ENCODE measurements around the gene GDPGP1.

DNA sequence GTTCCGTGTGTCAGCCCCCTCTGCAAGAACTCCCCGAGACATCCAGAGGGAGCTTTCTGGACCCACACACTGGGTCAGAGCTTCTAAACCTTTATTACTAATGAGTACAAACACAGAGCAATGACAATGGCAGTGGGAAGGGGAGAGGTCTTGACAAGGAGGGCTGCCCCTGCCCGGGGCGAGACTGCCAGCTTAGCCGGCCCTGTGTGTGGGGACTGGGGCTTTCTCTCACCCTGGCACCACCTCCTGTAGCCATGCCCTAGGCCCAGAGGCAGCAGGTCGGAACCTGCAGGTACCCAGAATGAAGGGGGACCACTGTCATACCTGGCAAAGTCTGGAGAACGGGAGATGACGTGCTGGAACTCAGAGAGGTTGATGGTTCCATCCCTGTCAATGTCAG lies 3.4 kb upstream of the GDPGP1 start:
- TF ChIP-seq, protein P1, sequence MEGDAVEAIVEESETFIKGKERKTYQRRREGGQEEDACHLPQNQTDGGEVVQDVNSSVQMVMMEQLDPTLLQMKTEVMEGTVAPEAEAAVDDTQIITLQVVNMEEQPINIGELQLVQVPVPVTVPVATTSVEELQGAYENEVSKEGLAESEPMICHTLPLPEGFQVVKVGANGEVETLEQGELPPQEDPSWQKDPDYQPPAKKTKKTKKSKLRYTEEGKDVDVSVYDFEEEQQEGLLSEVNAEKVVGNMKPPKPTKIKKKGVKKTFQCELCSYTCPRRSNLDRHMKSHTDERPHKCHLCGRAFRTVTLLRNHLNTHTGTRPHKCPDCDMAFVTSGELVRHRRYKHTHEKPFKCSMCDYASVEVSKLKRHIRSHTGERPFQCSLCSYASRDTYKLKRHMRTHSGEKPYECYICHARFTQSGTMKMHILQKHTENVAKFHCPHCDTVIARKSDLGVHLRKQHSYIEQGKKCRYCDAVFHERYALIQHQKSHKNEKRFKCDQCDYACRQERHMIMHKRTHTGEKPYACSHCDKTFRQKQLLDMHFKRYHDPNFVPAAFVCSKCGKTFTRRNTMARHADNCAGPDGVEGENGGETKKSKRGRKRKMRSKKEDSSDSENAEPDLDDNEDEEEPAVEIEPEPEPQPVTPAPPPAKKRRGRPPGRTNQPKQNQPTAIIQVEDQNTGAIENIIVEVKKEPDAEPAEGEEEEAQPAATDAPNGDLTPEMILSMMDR (conservative IDR thresholded peaks at IDR 0.05; ENCODE audit: low read length): no peak
- no peak for TF ChIP-seq EZH2phosphoT487 (IDR thresholded peaks at IDR 0.05; ENCODE audit: borderline replicate concordance, low read depth, low read length)
